Urothelium cell line (cell line): ENCODE measurements around the gene PREX1.
"Not testable (repeated sequence)": the region's sequence is repeated elsewhere in the genome, so short reads cannot be mapped to it uniquely, and the experiment has no call there.

Experiments
- DNase-seq: peaks from one replicate; pipeline ENCODE4 v3.0.0; 2011; ENCODE audit warnings: low spot score, mixed read lengths
- FAIRE-seq: peaks from 2 replicates; lab custom pipeline; 2011; peaks lifted over from hg19 to GRCh38; lab: Jason Lieb, UNC

The PREX1 gene

GRCh38 chr20:48826883-48827771 lies 672 bp downstream of the PREX1 start:
- DNase-seq (peak; percentile 48), FAIRE-seq (no peak)

- not testable (repeated sequence) for DNase-seq, FAIRE-seq
Observed at GRCh38 chr20:48826480-48826879, 1.3 kb downstream of the PREX1 start.

- DNase-seq (no peak), FAIRE-seq (no peak)
Observed at GRCh38 chr20:48826069-48826468, 1.7 kb downstream of the PREX1 start.

- no peak for DNase-seq
- no peak for FAIRE-seq
Observed at GRCh38 chr20:48825566-48825920, 2.3 kb downstream of the PREX1 start.

- FAIRE-seq (no peak), DNase-seq (no peak)
Observed at GRCh38 chr20:48824830-48825565, 2.8 kb downstream of the PREX1 start.

GRCh38 chr20:48823960-48824498 lies 3.8 kb downstream of the PREX1 start:
- DNase-seq = peak; percentile 57
- no peak for FAIRE-seq

GRCh38 chr20:48823476-48823875 lies 4.3 kb downstream of the PREX1 start:
- FAIRE-seq (no peak), DNase-seq (no peak)

- DNase-seq (no peak), FAIRE-seq (no peak)
Observed at GRCh38 chr20:48822879-48823385, 4.9 kb downstream of the PREX1 start.

- FAIRE-seq (no peak), DNase-seq (no peak)
Observed at GRCh38 chr20:48822178-48822577, 5.6 kb downstream of the PREX1 start.

GRCh38 chr20:48821261-48821920 lies 6.4 kb downstream of the PREX1 start:
- no peak for DNase-seq
- FAIRE-seq = no peak

GRCh38 chr20:48820649-48820973 lies 7.2 kb downstream of the PREX1 start:
- DNase-seq = no peak
- no peak for FAIRE-seq

GRCh38 chr20:48819821-48820648 lies 7.8 kb downstream of the PREX1 start:
- no peak for DNase-seq
- FAIRE-seq = no peak

- DNase-seq (no peak), FAIRE-seq (no peak)
Observed at GRCh38 chr20:48819089-48819488, 8.7 kb downstream of the PREX1 start.

- FAIRE-seq (no peak), DNase-seq (no peak)
Observed at GRCh38 chr20:48818481-48818987, 9.3 kb downstream of the PREX1 start.

- DNase-seq (no peak), FAIRE-seq (no peak)
Observed at GRCh38 chr20:48818031-48818370, 9.8 kb downstream of the PREX1 start.

- no peak for DNase-seq
- no peak for FAIRE-seq
Observed at GRCh38 chr20:48817367-48818030, 10.3 kb downstream of the PREX1 start.

GRCh38 chr20:48816282-48817205 lies 11.3 kb downstream of the PREX1 start:
- DNase-seq (no peak), FAIRE-seq (no peak)

GRCh38 chr20:48815537-48815936 lies 12.3 kb downstream of the PREX1 start:
- DNase-seq (no peak), FAIRE-seq (no peak)

GRCh38 chr20:48814633-48815032 lies 13.2 kb downstream of the PREX1 start:
- FAIRE-seq = no peak
- no peak for DNase-seq
